NCI-H2196 (cell line): ENCODE measurements around the gene BDKRB2.
A peak's percentile ranks its signal among the peaks of the same experiment; 100 is the strongest.

Experiments used
- DNase-seq: peaks from one replicate; lab custom pipeline; 2025; ENCODE audit not compliant: unreplicated experiment; lab: John Stamatoyannopoulos, UW

The BDKRB2 gene

GRCh38 chr14:96268431-96269358 is 64.1 kb downstream of the BDKRB2 start:
- no peak for DNase-seq

- no peak for DNase-seq
These were observed 64.7 kb downstream of the BDKRB2 start for GRCh38 chr14:96269359-96269710.

- DNase-seq = no peak
These were observed 66.2 kb downstream of the BDKRB2 start for GRCh38 chr14:96270565-96271420.

GRCh38 chr14:96271421-96271762 is 66.8 kb downstream of the BDKRB2 start:
- no peak for DNase-seq

- no peak for DNase-seq
These were observed 68.3 kb downstream of the BDKRB2 start for GRCh38 chr14:96272777-96273473.

GRCh38 chr14:96273629-96274028 is 69.0 kb downstream of the BDKRB2 start:
- no peak for DNase-seq

- DNase-seq = no peak
These were observed 69.5 kb downstream of the BDKRB2 start for GRCh38 chr14:96274122-96274521.

- DNase-seq = no peak
These were observed 69.9 kb downstream of the BDKRB2 start for GRCh38 chr14:96274543-96274942.

- peak; percentile 51 for DNase-seq
These were observed 70.8 kb downstream of the BDKRB2 start for GRCh38 chr14:96275177-96276112.

- no peak for DNase-seq
These were observed 73.3 kb downstream of the BDKRB2 start for GRCh38 chr14:96277890-96278289.

- no peak for DNase-seq
These were observed 74.9 kb downstream of the BDKRB2 start for GRCh38 chr14:96279564-96279963.

GRCh38 chr14:96280104-96280503 is 75.5 kb downstream of the BDKRB2 start:
- DNase-seq = no peak

- DNase-seq = peak; percentile 16
These were observed 76.8 kb downstream of the BDKRB2 start for GRCh38 chr14:96281486-96281885.

- DNase-seq = no peak
These were observed 79.4 kb downstream of the BDKRB2 start for GRCh38 chr14:96284008-96284407.

- DNase-seq = no peak
These were observed 79.8 kb downstream of the BDKRB2 start for GRCh38 chr14:96284430-96284829.

GRCh38 chr14:96285667-96286066 is 81.0 kb downstream of the BDKRB2 start:
- no peak for DNase-seq

- no peak for DNase-seq
These were observed 81.6 kb downstream of the BDKRB2 start for GRCh38 chr14:96286251-96286650.

- no peak for DNase-seq
These were observed 83.2 kb downstream of the BDKRB2 start for GRCh38 chr14:96287856-96288255.
